Endothelial cell of umbilical vein (primary cell): ENCODE measurements around the gene DIS3L2. TPM values are rescaled to one million over a fixed set of nuclear protein-coding genes. Genes with fewer than 3 reads are reported as not detected.

ENCODE experiments used
- BruUV-seq: library from RNA; stranded (reverse); fragments of 400-500 nt; replicated peaks from 2 replicates; lab custom pipeline; 2021; lab: Mats Ljungman, UMichigan
- CTCF ChIA-PET: fragments of 300-600, 350-600 bp; sonication (Branson Sonifier 250); formaldehyde crosslinking; loops from one replicate; lab custom pipeline; 2021; ENCODE audit warnings: antibody characterized with exemption, inconsistent platforms; lab: Charles Lee
- POLR2A ChIA-PET: fragments of 300-600, 350-600 bp; sonication (Branson Sonifier 250); formaldehyde crosslinking; loops from one replicate; lab custom pipeline; 2021; ENCODE audit warnings: antibody characterized with exemption, inconsistent platforms; lab: Charles Lee
- DNase-seq: peaks from one replicate; pipeline ENCODE4 v3.0.0-alpha.2; 2011; ENCODE audit warnings: low read depth, low spot score
- FAIRE-seq: peaks from 2 replicates; lab custom pipeline; 2011; peaks lifted over from hg19 to GRCh38; lab: Jason Lieb, UNC
- H2AFZ ChIP-seq: 2 replicates; pipeline ENCODE4 v1.6.0; 2012; ENCODE audit warnings: low read depth, low read length, control low read depth, inconsistent platforms
- H3K27ac ChIP-seq: 2 replicates; pipeline ENCODE4 v1.5.1; 2011; ENCODE audit warnings: low read depth, mild to moderate bottlenecking, control low read depth, low read length, moderate library complexity; ENCODE audit not compliant: insufficient read depth
- H3K27me3 ChIP-seq, 2 experiments: 2 replicates each; pipeline versions ENCODE4 v1.6.0 to v1.6.1; 2011; ENCODE audit warnings: low read length in 2 of 2, mixed read lengths in 1 of 2; ENCODE audit not compliant: control insufficient read depth in 2 of 2, insufficient read depth in 2 of 2
- H3K36me3 ChIP-seq, 2 experiments: 2 replicates in 1 of 2; 3 replicates in 1 of 2; pipeline ENCODE4 v1.5.1; 2011; ENCODE audit warnings: low read length in 2 of 2, mild to moderate bottlenecking in 1 of 2, moderate library complexity in 1 of 2; ENCODE audit not compliant: control insufficient read depth in 2 of 2, insufficient read depth in 2 of 2; ENCODE audit errors: extremely low read depth in 1 of 2
- H3K4me1 ChIP-seq: 3 replicates; pipeline ENCODE4 v1.5.1; 2011; ENCODE audit warnings: mild to moderate bottlenecking, low read length; ENCODE audit not compliant: control insufficient read depth, insufficient read depth; ENCODE audit errors: extremely low read depth
- H3K4me2 ChIP-seq: 2 replicates; pipeline ENCODE4 v1.6.1; 2011; ENCODE audit warnings: low read length, control low read depth, mixed read lengths; ENCODE audit not compliant: insufficient read depth
- H3K4me3 ChIP-seq, 3 experiments: fragments of 200-600 bp in 1 of 3; sonication (generic), shearing (Covaris generic) in 1 of 3; replicated peaks in 1 of 3; 2 replicates each; pipeline ENCODE4 v1.5.1; 2011 to 2016; ENCODE audit warnings: control low read depth in 3 of 3, low read length in 3 of 3, mild to moderate bottlenecking in 2 of 3, inconsistent platforms in 1 of 3, low read depth in 1 of 3, moderate library complexity in 1 of 3; ENCODE audit not compliant: insufficient read depth in 1 of 3
- H3K79me2 ChIP-seq: 2 replicates; pipeline ENCODE4 v1.6.0; 2012; ENCODE audit warnings: low read length, inconsistent platforms; ENCODE audit not compliant: control insufficient read depth, insufficient read depth
- H3K9ac ChIP-seq: replicated peaks from 2 replicates; pipeline ENCODE3; 2011; ENCODE audit warnings: low read length, control low read depth; ENCODE audit not compliant: insufficient read depth; ENCODE audit errors: extremely low read depth
- H3K9me1 ChIP-seq: replicated peaks from 3 replicates; pipeline ENCODE4 v1.6.0; 2011; ENCODE audit warnings: mild to moderate bottlenecking, low read length; ENCODE audit not compliant: control insufficient read depth, insufficient read depth; ENCODE audit errors: extremely low read depth
- H3K9me3 ChIP-seq: replicated peaks from 2 replicates; pipeline ENCODE4 v1.5.1; 2012; ENCODE audit warnings: low read length, inconsistent platforms; ENCODE audit not compliant: control insufficient read depth, insufficient read depth
- H4K20me1 ChIP-seq: replicated peaks from 2 replicates; pipeline ENCODE3; 2011; ENCODE audit warnings: mild to moderate bottlenecking, low read length; ENCODE audit not compliant: control insufficient read depth, insufficient read depth; ENCODE audit errors: extremely low read depth
- EZH2 ChIP-seq: IDR thresholded peaks from 2 replicates; pipeline ENCODE4 v1.6.1; 2012; ENCODE audit warnings: borderline replicate concordance, low read depth, mild to moderate bottlenecking, moderate library complexity, low read length, inconsistent platforms; ENCODE audit not compliant: severe bottlenecking
- FOS ChIP-seq: IDR thresholded peaks from 2 replicates; pipeline ENCODE4 v1.6.1; 2011; ENCODE audit warnings: mild to moderate bottlenecking, low read length, moderate library complexity, borderline replicate concordance; ENCODE audit not compliant: insufficient read depth
- JUN ChIP-seq: IDR thresholded peaks from 2 replicates; pipeline ENCODE4 v1.6.1; 2011; ENCODE audit warnings: borderline replicate concordance, low read depth; ENCODE audit not compliant: insufficient read length, insufficient read depth
- MAX ChIP-seq: IDR thresholded peaks from 2 replicates; pipeline ENCODE4 v1.6.1; 2011; ENCODE audit not compliant: insufficient read depth, insufficient read length
- MYC ChIP-seq: IDR thresholded peaks from one replicate; pipeline ENCODE4 v1.6.1; 2011; ENCODE audit warnings: mild to moderate bottlenecking, low read depth, low read length
- POLR2A ChIP-seq: IDR thresholded peaks from 2 replicates; pipeline ENCODE4 v1.6.1; 2012; ENCODE audit warnings: low read depth, mild to moderate bottlenecking, control low read depth, low read length
- POLR2AphosphoS5 ChIP-seq: IDR thresholded peaks from 2 replicates; pipeline ENCODE4 v1.6.1; 2012; ENCODE audit warnings: low read depth, mild to moderate bottlenecking, control low read depth, low read length, moderate library complexity; ENCODE audit not compliant: insufficient read depth
- dilution Hi-C: fragments of 300-500 bp; cut with MboI; formaldehyde crosslinking; loops from one replicate; pipeline ENCODE4 v1.15.0; 2019; ENCODE audit warnings: low sequenced_read_pairs; ENCODE audit not compliant: extremely low pct_ligation_motif_present
- intact Hi-C: fragments of 100-400 bp; cut with micrococcal nuclease; formaldehyde crosslinking; loops from one replicate; pipeline ENCODE4 v1.10.0; 2022
- polyA plus RNA-seq, 4 experiments: library from polyadenylated mRNA; depleted of rRNA in 3 of 4; stranded (reverse) in 3 of 4; unstranded in 1 of 4; fragments of >200 nt; gene quantifications; 2 replicates each; pipeline versions ENCODE4 v1.2.1 to v1.2.3, GENCODE V29; 2011 to 2012; ENCODE audit warnings: missing spikeins in 1 of 4
- total RNA-seq: library from RNA; stranded (reverse); gene quantifications from 2 replicates; pipeline ENCODE4 v1.2.3, GENCODE V29; 2021
- TF ChIP-seq, protein P1 (sequence below), 2 donors: IDR thresholded peaks; 1 replicate in 1 of 2; 2 replicates in 1 of 2; pipeline ENCODE4 v1.5.1; 2011; ENCODE audit warnings: low read length in 2 of 2, mild to moderate bottlenecking in 2 of 2, moderate library complexity in 2 of 2, control low read depth in 1 of 2, inconsistent platforms in 1 of 2, low read depth in 1 of 2; ENCODE audit not compliant: insufficient read depth in 1 of 2; ENCODE audit errors: extremely low read depth in 1 of 2

DIS3L2 gene
- total and polyA plus RNA-seq, 2 donors (not counting 3 experiments of a cell fraction or from before 2014, with no cell fraction given): 14.6 to 31.2 TPM

GRCh38 chr2:232367016-232367415, 405.5 kb downstream of the DIS3L2 start:
- CTCF ChIA-PET: interaction anchor here (1.1 to 3.6 kb wide), 3 partner anchors 11 to 72 kb away, joined by 3 to 13 read pairs (median 7); partner anchors contain the start of gene ALPP

More at GRCh38 chr2:232367016-232367415, 405.5 kb downstream of the DIS3L2 start:
- no peaks in the 10 kb centered on the region for H4K20me1 ChIP-seq
- DNase-seq: no peak
- no peak overlapping the region for H3K27ac ChIP-seq
- dilution Hi-C loops: no loop called here
- no peak for TF ChIP-seq EZH2
- no peak for TF ChIP-seq MYC
- TF ChIP-seq JUN: no peak
- TF ChIP-seq POLR2AphosphoS5: no peak
- TF ChIP-seq FOS: no peak
- no peak for TF ChIP-seq POLR2A
- no peak for TF ChIP-seq MAX
- TF ChIP-seq, protein P1, sequence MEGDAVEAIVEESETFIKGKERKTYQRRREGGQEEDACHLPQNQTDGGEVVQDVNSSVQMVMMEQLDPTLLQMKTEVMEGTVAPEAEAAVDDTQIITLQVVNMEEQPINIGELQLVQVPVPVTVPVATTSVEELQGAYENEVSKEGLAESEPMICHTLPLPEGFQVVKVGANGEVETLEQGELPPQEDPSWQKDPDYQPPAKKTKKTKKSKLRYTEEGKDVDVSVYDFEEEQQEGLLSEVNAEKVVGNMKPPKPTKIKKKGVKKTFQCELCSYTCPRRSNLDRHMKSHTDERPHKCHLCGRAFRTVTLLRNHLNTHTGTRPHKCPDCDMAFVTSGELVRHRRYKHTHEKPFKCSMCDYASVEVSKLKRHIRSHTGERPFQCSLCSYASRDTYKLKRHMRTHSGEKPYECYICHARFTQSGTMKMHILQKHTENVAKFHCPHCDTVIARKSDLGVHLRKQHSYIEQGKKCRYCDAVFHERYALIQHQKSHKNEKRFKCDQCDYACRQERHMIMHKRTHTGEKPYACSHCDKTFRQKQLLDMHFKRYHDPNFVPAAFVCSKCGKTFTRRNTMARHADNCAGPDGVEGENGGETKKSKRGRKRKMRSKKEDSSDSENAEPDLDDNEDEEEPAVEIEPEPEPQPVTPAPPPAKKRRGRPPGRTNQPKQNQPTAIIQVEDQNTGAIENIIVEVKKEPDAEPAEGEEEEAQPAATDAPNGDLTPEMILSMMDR (IDR thresholded peaks at IDR 0.05; ENCODE audit: extremely low read depth in 1 of 2, insufficient read depth in 1 of 2, low read depth in 1 of 2, low read length in 2 of 2): no peak
- no TSS peak for BruUV-seq
- POLR2A ChIA-PET: no interaction called here
- intact Hi-C loops: loop anchor here (1.0 kb wide), 1 partner anchor 73 kb away; no protein-coding TSS in a partner anchor
- H3K4me3 ChIP-seq: no peak overlapping the region
- no peaks in the 10 kb centered on the region for H3K79me2 ChIP-seq
- no peak overlapping the region for H3K9ac ChIP-seq
- H3K36me3 ChIP-seq: no peaks in the 10 kb centered on the region
- H3K27me3 ChIP-seq: no peaks in the 10 kb centered on the region
- H3K4me1 ChIP-seq: no peaks in the 10 kb centered on the region
- H3K4me2 ChIP-seq: no peak overlapping the region
- H2AFZ ChIP-seq: no peak overlapping the region
- no peaks in the 10 kb centered on the region for H3K9me3 ChIP-seq
- no peaks in the 10 kb centered on the region for H3K9me1 ChIP-seq
- no peak for FAIRE-seq
